Keratinocyte (primary cell): ENCODE measurements around the gene CCDC15. TPM values are rescaled to one million over a fixed set of nuclear protein-coding genes. Genes with fewer than 3 reads are reported as not detected.

ENCODE experiments used
- DNase-seq: peaks from one replicate; pipeline ENCODE4 v3.0.0-alpha.2; 2011; ENCODE audit warnings: low read depth, missing footprints, low spot score
- FAIRE-seq: peaks from 2 replicates; lab custom pipeline; 2011; peaks lifted over from hg19 to GRCh38; lab: Jason Lieb, UNC
- H2AFZ ChIP-seq: 2 replicates; pipeline ENCODE4 v1.6.0; 2012; ENCODE audit warnings: low read length, control low read depth, inconsistent platforms; ENCODE audit not compliant: control insufficient read depth
- H3K27ac ChIP-seq: 2 replicates; pipeline ENCODE4 v1.5.1; 2011; ENCODE audit warnings: low read length; ENCODE audit not compliant: control insufficient read depth, insufficient read depth
- H3K27me3 ChIP-seq: 3 replicates; pipeline ENCODE4 v1.6.0; 2011; ENCODE audit warnings: low read length; ENCODE audit not compliant: control insufficient read depth, insufficient read depth; ENCODE audit errors: extremely low read depth
- H3K36me3 ChIP-seq, 2 experiments: 2 replicates in 1 of 2; 3 replicates in 1 of 2; pipeline ENCODE4 v1.5.1; 2011; ENCODE audit warnings: low read length in 2 of 2, mild to moderate bottlenecking in 1 of 2; ENCODE audit not compliant: control insufficient read depth in 2 of 2, insufficient read depth in 2 of 2; ENCODE audit errors: extremely low read depth in 1 of 2
- H3K4me1 ChIP-seq: 3 replicates; pipeline ENCODE4 v1.5.1; 2011; ENCODE audit warnings: low read length; ENCODE audit not compliant: control insufficient read depth, insufficient read depth; ENCODE audit errors: extremely low read depth
- H3K4me2 ChIP-seq: 3 replicates; pipeline ENCODE4 v1.6.0; 2011; ENCODE audit warnings: low read depth, low read length; ENCODE audit not compliant: control insufficient read depth, insufficient read depth; ENCODE audit errors: extremely low read depth
- H3K4me3 ChIP-seq, 3 experiments: fragments of 200-600 bp in 1 of 3; sonication (generic) in 1 of 3; 2 replicates in 2 of 3; 3 replicates in 1 of 3; pipeline ENCODE4 v1.5.1; 2011 to 2016; ENCODE audit warnings: low read length in 3 of 3, mild to moderate bottlenecking in 3 of 3, control low read depth in 2 of 3, inconsistent platforms in 1 of 3, low read depth in 1 of 3, mixed read lengths in 1 of 3, mixed run types in 1 of 3, moderate library complexity in 1 of 3; ENCODE audit not compliant: control insufficient read depth in 2 of 3, insufficient read depth in 2 of 3; ENCODE audit errors: extremely low read depth in 1 of 3
- H3K79me2 ChIP-seq: 2 replicates; pipeline ENCODE4 v1.6.0; 2012; ENCODE audit warnings: low read length; ENCODE audit not compliant: control insufficient read depth, insufficient read depth
- H3K9ac ChIP-seq: 3 replicates; pipeline ENCODE4 v1.6.0; 2011; ENCODE audit warnings: low read length; ENCODE audit not compliant: control insufficient read depth, insufficient read depth; ENCODE audit errors: extremely low read depth
- H3K9me1 ChIP-seq: 3 replicates; pipeline ENCODE4 v1.6.0; 2011; ENCODE audit warnings: low read length; ENCODE audit not compliant: control insufficient read depth, insufficient read depth; ENCODE audit errors: extremely low read depth
- H3K9me3 ChIP-seq: 2 replicates; pipeline ENCODE4 v1.5.1; 2012; ENCODE audit warnings: low read depth, low read length; ENCODE audit not compliant: control insufficient read depth
- H4K20me1 ChIP-seq: 3 replicates; pipeline ENCODE4 v1.6.0; 2011; ENCODE audit warnings: low read length; ENCODE audit not compliant: control insufficient read depth, insufficient read depth; ENCODE audit errors: extremely low read depth
- CTCF ChIP-seq, 3 experiments: IDR thresholded peaks in 1 of 3; conservative IDR thresholded peaks in 1 of 3; optimal IDR thresholded peaks in 1 of 3; 2 replicates in 2 of 3; 3 replicates in 1 of 3; pipeline versions ENCODE3 to v1.5.1; 2011; ENCODE audit warnings: low read length in 3 of 3, mild to moderate bottlenecking in 3 of 3, moderate library complexity in 2 of 3, control low read depth in 1 of 3, inconsistent platforms in 1 of 3; ENCODE audit not compliant: insufficient read depth in 2 of 3; ENCODE audit errors: extremely low read depth in 1 of 3
- EZH2 ChIP-seq: IDR thresholded peaks from one replicate; pipeline ENCODE4 v1.6.1; 2012; ENCODE audit warnings: inconsistent platforms, mild to moderate bottlenecking, low read length, moderate library complexity
- dilution Hi-C: fragments of 300-500 bp; cut with MboI; formaldehyde crosslinking; loops from one replicate; pipeline ENCODE4 v1.7.0; 2020; ENCODE audit warnings: low sequenced_read_pairs; ENCODE audit not compliant: extremely low pct_ligation_motif_present
- polyA plus RNA-seq, 5 experiments: library from polyadenylated mRNA; depleted of rRNA in 3 of 5; stranded (reverse) in 3 of 5; stranded (forward) in 1 of 5; unstranded in 1 of 5; fragments of >200 nt; gene quantifications; 1 replicate in 1 of 5; 2 replicates in 3 of 5; 3 replicates in 1 of 5; pipeline versions ENCODE4 v1.2.1 to v1.2.3, GENCODE V29; 2011 to 2012; ENCODE audit warnings: missing spikeins in 2 of 5, low read depth in 1 of 5, low replicate concordance in 1 of 5

The CCDC15 gene
- polyA plus RNA-seq, 1 donor (not counting 4 experiments of a cell fraction or from before 2014, with no cell fraction given), result 2.0 TPM

GRCh38 chr11:124984512-124984854 lies 30.5 kb downstream of the CCDC15 start:
- Histone ChIP-seq H3K4me2 (no peak overlapping the region), H3K9ac (no peak overlapping the region), H3K27ac (no peak overlapping the region), H3K9me3 (no peaks in the 10 kb centered on the region), H4K20me1 (no peaks in the 10 kb centered on the region), H3K9me1 (no peaks in the 10 kb centered on the region), H3K36me3 (no peaks in the 10 kb centered on the region), H3K4me1 (no peaks in the 10 kb centered on the region), H3K79me2 (no peaks in the 10 kb centered on the region), H2AFZ (no peak overlapping the region), H3K4me3 (no peak overlapping the region), H3K27me3 (no peaks in the 10 kb centered on the region)
- DNase-seq (no peak), FAIRE-seq (no peak)
- TF ChIP-seq CTCF (optimal IDR thresholded peaks at IDR 0.05 in 1 of 3, IDR thresholded peaks at IDR 0.05 in 1 of 3, conservative IDR thresholded peaks at IDR 0.05 in 1 of 3; ENCODE audit: extremely low read depth in 1 of 3, insufficient read depth in 2 of 3, low read length in 3 of 3) (no peak), EZH2 (no peak)
- dilution Hi-C loops, result no loop called here

GRCh38 chr11:124987096-124987495 lies 33.1 kb downstream of the CCDC15 start:
- Histone ChIP-seq H3K4me3 (no peak overlapping the region), H3K9me1 (no peaks in the 10 kb centered on the region), H3K27me3 (no peaks in the 10 kb centered on the region), H3K36me3 (no peaks in the 10 kb centered on the region), H4K20me1 (no peaks in the 10 kb centered on the region), H3K4me2 (no peak overlapping the region), H3K4me1 (no peaks in the 10 kb centered on the region), H3K9me3 (no peaks in the 10 kb centered on the region), H3K79me2 (no peaks in the 10 kb centered on the region), H3K27ac (no peak overlapping the region), H3K9ac (no peak overlapping the region), H2AFZ (no peak overlapping the region)
- dilution Hi-C loops, result no loop called here
- DNase-seq (no peak), FAIRE-seq (no peak)
- TF ChIP-seq EZH2, result no peak
- TF ChIP-seq CTCF (optimal IDR thresholded peaks at IDR 0.05 in 1 of 3, IDR thresholded peaks at IDR 0.05 in 1 of 3, conservative IDR thresholded peaks at IDR 0.05 in 1 of 3; ENCODE audit: extremely low read depth in 1 of 3, insufficient read depth in 2 of 3, low read length in 3 of 3), result no peak
